Measurements from ENCODE around the gene PRR12.

PRR12 gene

GRCh38 chr19:49651029-49651819 lies 60.2 kb downstream of the PRR12 start:
- no peak for DNase-seq

GRCh38 chr19:49651820-49652550 lies 61.0 kb downstream of the PRR12 start:
- no peak for DNase-seq

- DNase-seq = no peak
Measured at GRCh38 chr19:49652551-49653465, 61.8 kb downstream of the PRR12 start.

- DNase-seq = no peak
Measured at GRCh38 chr19:49653466-49653806, 62.5 kb downstream of the PRR12 start.

GRCh38 chr19:49654581-49654980 lies 63.6 kb downstream of the PRR12 start:
- no peak for DNase-seq

GRCh38 chr19:49655570-49656455 lies 64.8 kb downstream of the PRR12 start:
- no peak for DNase-seq

- no peak for DNase-seq
Measured at GRCh38 chr19:49656456-49657109, 65.6 kb downstream of the PRR12 start.

- no peak for DNase-seq
Measured at GRCh38 chr19:49657493-49658138, 66.6 kb downstream of the PRR12 start.

- DNase-seq = no peak
Measured at GRCh38 chr19:49658139-49658517, 67.1 kb downstream of the PRR12 start.

GRCh38 chr19:49658566-49659442 lies 67.8 kb downstream of the PRR12 start:
- DNase-seq = no peak

GRCh38 chr19:49660338-49660961 lies 69.5 kb downstream of the PRR12 start:
- no peak for DNase-seq

- no peak for DNase-seq
Measured at GRCh38 chr19:49662011-49662410, 71.0 kb downstream of the PRR12 start.

- no peak for DNase-seq
Measured at GRCh38 chr19:49663224-49663623, 72.2 kb downstream of the PRR12 start.

- DNase-seq = peak; percentile 97
Measured at GRCh38 chr19:49664171-49665035, 73.4 kb downstream of the PRR12 start.

- no peak for DNase-seq
Measured at GRCh38 chr19:49665036-49665350, 74.0 kb downstream of the PRR12 start.

GRCh38 chr19:49665351-49666119 lies 74.6 kb downstream of the PRR12 start, which contains the start of the genes BCL2L12 and IRF3:
BCL2L12 (plus strand) TSS chr19:49665933; CDS start chr19:49666693, 760 bp downstream.
IRF3 (minus strand) TSS chr19:49665857; CDS start chr19:49664838, 1,019 bp downstream.
- peak; percentile 94 for DNase-seq

GRCh38 chr19:49666120-49666444 lies 75.1 kb downstream of the PRR12 start:
- DNase-seq = peak; percentile 42

GRCh38 chr19:49667473-49667872 lies 76.5 kb downstream of the PRR12 start:
- DNase-seq = no peak

Data from DMS53 (cell line).